SK-N-SH treated with all-trans-retinoic acid at 6 μM for 48 hours (cell line): ENCODE data around the gene SYCN.
"Not testable (repeated sequence)": the region's sequence is repeated elsewhere in the genome, so short reads cannot be mapped to it uniquely, and the experiment has no call there.

Source experiments
- ARNTL ChIP-seq: fragments of 450-650 bp; formaldehyde crosslinking; IDR thresholded peaks from 2 replicates; pipeline ENCODE4 v1.5.0; 2020; ENCODE audit warnings: low read depth, mild to moderate bottlenecking, moderate library complexity, borderline replicate concordance
- ISL1 ChIP-seq: fragments of 250-450 bp; sonication (Bioruptor Pico); IDR thresholded peaks from 2 replicates; pipeline ENCODE4 v2.1.2; 2022; ENCODE audit warnings: mild to moderate bottlenecking, moderate library complexity
- PPARA ChIP-seq: fragments of 250-450 bp; sonication (Bioruptor Pico); IDR thresholded peaks from 2 replicates; pipeline ENCODE4 v1.5.0; 2020; ENCODE audit warnings: mild to moderate bottlenecking, borderline replicate concordance
- TOX ChIP-seq: fragments of 250-450 bp; sonication (Bioruptor Pico); IDR thresholded peaks from 2 replicates; pipeline ENCODE4 v1.8.0; 2021; ENCODE audit warnings: mild to moderate bottlenecking, moderate library complexity, borderline replicate concordance
- ZFP3 ChIP-seq: fragments of 250-450 bp; sonication (Bioruptor Pico); IDR thresholded peaks from 2 replicates; pipeline ENCODE4 v1.5.0; 2020; ENCODE audit warnings: mild to moderate bottlenecking, moderate library complexity
- ZNF8 ChIP-seq: fragments of 450-650 bp; formaldehyde crosslinking; IDR thresholded peaks from 2 replicates; pipeline ENCODE4 v1.5.0; 2020; ENCODE audit warnings: mild to moderate bottlenecking, moderate library complexity
- TF ChIP-seq, protein P1 (sequence below): fragments of 250-450 bp; sonication (Bioruptor Pico); IDR thresholded peaks from 2 replicates; pipeline ENCODE4 v1.5.1; 2020; ENCODE audit warnings: low read depth, mild to moderate bottlenecking, moderate library complexity

DNA sequence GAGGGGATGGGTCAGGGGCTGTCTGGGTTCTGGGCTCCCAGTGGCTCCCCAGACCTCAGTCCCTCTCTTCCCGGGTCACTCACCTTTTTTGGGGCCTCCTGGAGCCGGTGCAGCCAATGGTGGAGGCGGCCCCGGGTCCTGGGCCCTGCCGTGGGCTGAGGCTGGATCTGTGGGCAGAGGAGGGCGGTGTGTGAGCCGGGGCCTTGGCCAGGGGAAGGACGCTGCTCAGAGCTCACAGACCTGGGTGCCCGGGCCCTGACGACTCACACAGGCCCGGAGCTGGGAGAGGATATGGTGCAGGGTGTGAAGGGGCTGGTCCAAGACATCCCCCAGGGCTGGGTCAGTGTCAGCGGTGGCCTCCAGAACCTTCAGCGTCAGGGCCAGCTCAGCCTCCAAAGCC, 39.7 kb upstream of the SYCN start:
- TF ChIP-seq ISL1 (CRISPR knock-in tag); ARNTL; TOX (CRISPR knock-in tag); PPARA (CRISPR knock-in tag); ZFP3 (CRISPR knock-in tag); ZNF8 (CRISPR knock-in tag): not testable (repeated sequence)
- TF ChIP-seq, protein P1, sequence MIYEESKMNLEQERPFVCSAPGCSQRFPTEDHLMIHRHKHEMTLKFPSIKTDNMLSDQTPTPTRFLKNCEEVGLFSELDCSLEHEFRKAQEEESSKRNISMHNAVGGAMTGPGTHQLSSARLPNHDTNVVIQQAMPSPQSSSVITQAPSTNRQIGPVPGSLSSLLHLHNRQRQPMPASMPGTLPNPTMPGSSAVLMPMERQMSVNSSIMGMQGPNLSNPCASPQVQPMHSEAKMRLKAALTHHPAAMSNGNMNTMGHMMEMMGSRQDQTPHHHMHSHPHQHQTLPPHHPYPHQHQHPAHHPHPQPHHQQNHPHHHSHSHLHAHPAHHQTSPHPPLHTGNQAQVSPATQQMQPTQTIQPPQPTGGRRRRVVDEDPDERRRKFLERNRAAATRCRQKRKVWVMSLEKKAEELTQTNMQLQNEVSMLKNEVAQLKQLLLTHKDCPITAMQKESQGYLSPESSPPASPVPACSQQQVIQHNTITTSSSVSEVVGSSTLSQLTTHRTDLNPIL (CRISPR knock-in tag), result not testable (repeated sequence)
